HCT116 (cell line): Measurements from ENCODE around the gene RBM33.

ENCODE experiments used
- SP1 ChIP-seq: IDR thresholded peaks from 2 replicates; pipeline ENCODE4 v1.6.1; 2012; ENCODE audit warnings: low read depth
- TF ChIP-seq, protein P1 (sequence below), 3 experiments: fragments of 200-600 bp in 1 of 3; sonication (generic) in 1 of 3; IDR thresholded peaks in 2 of 3; conservative IDR thresholded peaks in 1 of 3; 2 replicates each; pipeline ENCODE4 v1.5.1; 2012 to 2017; ENCODE audit warnings: low read depth in 2 of 3, low read length in 2 of 3, antibody characterized with exemption in 1 of 3, borderline replicate concordance in 1 of 3, control low read depth in 1 of 3, mild to moderate bottlenecking in 1 of 3, mixed read lengths in 1 of 3, mixed run types in 1 of 3, moderate library complexity in 1 of 3; ENCODE audit not compliant: insufficient read depth in 1 of 3

DNA sequence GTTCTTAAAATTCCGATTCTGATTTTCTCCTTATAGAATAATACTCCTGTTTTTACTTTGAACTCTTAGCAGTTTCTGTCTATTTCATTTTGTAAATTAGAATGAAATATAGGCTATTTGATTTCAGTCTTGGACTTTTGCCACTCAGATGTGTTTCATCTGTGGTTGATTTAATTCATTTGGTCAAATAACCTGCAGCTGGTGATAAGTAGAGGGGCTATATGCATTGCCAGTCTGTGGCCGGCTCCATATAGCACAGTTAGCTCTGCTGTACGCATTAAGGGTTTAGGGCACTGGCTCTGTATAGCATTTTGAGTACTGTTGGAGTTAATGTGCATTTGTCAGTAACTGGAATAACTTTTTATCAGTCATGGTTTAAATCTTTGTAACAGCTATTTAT lies 35.7 kb downstream of the RBM33 start:
- TF ChIP-seq, protein P1, sequence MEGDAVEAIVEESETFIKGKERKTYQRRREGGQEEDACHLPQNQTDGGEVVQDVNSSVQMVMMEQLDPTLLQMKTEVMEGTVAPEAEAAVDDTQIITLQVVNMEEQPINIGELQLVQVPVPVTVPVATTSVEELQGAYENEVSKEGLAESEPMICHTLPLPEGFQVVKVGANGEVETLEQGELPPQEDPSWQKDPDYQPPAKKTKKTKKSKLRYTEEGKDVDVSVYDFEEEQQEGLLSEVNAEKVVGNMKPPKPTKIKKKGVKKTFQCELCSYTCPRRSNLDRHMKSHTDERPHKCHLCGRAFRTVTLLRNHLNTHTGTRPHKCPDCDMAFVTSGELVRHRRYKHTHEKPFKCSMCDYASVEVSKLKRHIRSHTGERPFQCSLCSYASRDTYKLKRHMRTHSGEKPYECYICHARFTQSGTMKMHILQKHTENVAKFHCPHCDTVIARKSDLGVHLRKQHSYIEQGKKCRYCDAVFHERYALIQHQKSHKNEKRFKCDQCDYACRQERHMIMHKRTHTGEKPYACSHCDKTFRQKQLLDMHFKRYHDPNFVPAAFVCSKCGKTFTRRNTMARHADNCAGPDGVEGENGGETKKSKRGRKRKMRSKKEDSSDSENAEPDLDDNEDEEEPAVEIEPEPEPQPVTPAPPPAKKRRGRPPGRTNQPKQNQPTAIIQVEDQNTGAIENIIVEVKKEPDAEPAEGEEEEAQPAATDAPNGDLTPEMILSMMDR (IDR thresholded peaks at IDR 0.05 in 2 of 3, conservative IDR thresholded peaks at IDR 0.05 in 1 of 3; ENCODE audit: borderline replicate concordance in 1 of 3, insufficient read depth in 1 of 3, low read depth in 2 of 3, low read length in 2 of 3) = no peak
- no peak for TF ChIP-seq SP1
